HepG2 (cell line): ENCODE measurements around the gene CCL2. TPM values are rescaled to one million over a fixed set of nuclear protein-coding genes. Genes with fewer than 3 reads are reported as not detected.

ENCODE experiments used
- ATAC-seq: fragments of 200-7000 bp; cut with Tn5 transposase; 3 replicates; pipeline ENCODE4 v1.9.1; 2020; ENCODE audit warnings: mild to moderate bottlenecking, moderate library complexity
- BruUV-seq: library from RNA; stranded (reverse); fragments of 400-500 nt; replicated peaks from 2 replicates; lab custom pipeline; 2021; lab: Mats Ljungman, UMichigan
- CTCF ChIA-PET: fragments of 300-600 bp; formaldehyde crosslinking; extraction: SDS; loops from one replicate; lab custom pipeline; 2021; ENCODE audit warnings: low total read pairs, inconsistent platforms, low intra/inter-chr PET ratio; lab: Yijun Ruan, JAX
- POLR2A ChIA-PET: fragments of 350-600 bp; sonication (Branson Sonifier 250); formaldehyde crosslinking; loops from one replicate; lab custom pipeline; 2020; ENCODE audit warnings: antibody characterized with exemption, inconsistent platforms; lab: Yijun Ruan, JAX
- DNase-seq: peaks from one replicate; pipeline ENCODE4 v3.0.0-alpha.2; 2015; ENCODE audit warnings: low spot score
- FAIRE-seq: peaks from 3 replicates; lab custom pipeline; 2011; peaks lifted over from hg19 to GRCh38; lab: Jason Lieb, UNC
- H2AFZ ChIP-seq: one replicate; pipeline ENCODE4 v1.6.1; 2011; ENCODE audit warnings: low read length, inconsistent platforms
- H3K27ac ChIP-seq: fragments of 300-600 bp; 3 replicates; pipeline ENCODE4 v1.8.0; 2011; ENCODE audit warnings: mixed run types, mild to moderate bottlenecking, mixed read lengths, low read length, inconsistent platforms; ENCODE audit not compliant: insufficient read depth; ENCODE audit errors: extremely low read length
- H3K27me3 ChIP-seq, 2 experiments: fragments of 200-600 bp in 1 of 2; 2 replicates in 1 of 2; 3 replicates in 1 of 2; pipeline versions ENCODE4 v1.6.0 to v1.8.0; 2011; ENCODE audit warnings: low read length in 2 of 2, mild to moderate bottlenecking in 2 of 2, moderate library complexity in 2 of 2, inconsistent platforms in 1 of 2; ENCODE audit not compliant: insufficient read depth in 2 of 2, control insufficient read depth in 1 of 2
- H3K36me3 ChIP-seq, 2 experiments: fragments of 200-600 bp in 1 of 2; replicated peaks in 1 of 2; 2 replicates in 1 of 2; 3 replicates in 1 of 2; pipeline versions ENCODE4 v1.5.1 to v1.8.0; 2011; ENCODE audit warnings: low read length in 2 of 2, inconsistent platforms in 1 of 2; ENCODE audit not compliant: insufficient read depth in 2 of 2, control insufficient read depth in 1 of 2
- H3K4me1 ChIP-seq: 2 replicates; pipeline ENCODE4 v1.5.1; 2012; ENCODE audit warnings: low read length, inconsistent platforms; ENCODE audit not compliant: insufficient read depth
- H3K4me2 ChIP-seq: 2 replicates; pipeline ENCODE4 v1.6.0; 2011; ENCODE audit warnings: low read depth, low read length, inconsistent platforms
- H3K4me3 ChIP-seq, 3 experiments: fragments of 200-600 bp in 1 of 3; sonication (generic), shearing (Covaris generic) in 1 of 3; replicated peaks in 1 of 3; 2 replicates each; pipeline ENCODE4 v1.5.1; 2011 to 2016; ENCODE audit warnings: low read length in 3 of 3, inconsistent platforms in 2 of 3, low read depth in 2 of 3, mild to moderate bottlenecking in 2 of 3, control low read depth in 1 of 3, mixed read lengths in 1 of 3; ENCODE audit not compliant: insufficient read depth in 1 of 3
- H3K79me2 ChIP-seq: one replicate; pipeline ENCODE4 v1.6.1; 2011; ENCODE audit warnings: low read length, inconsistent platforms; ENCODE audit not compliant: insufficient read depth
- H3K9ac ChIP-seq: 2 replicates; pipeline ENCODE4 v1.6.0; 2011; ENCODE audit warnings: mild to moderate bottlenecking, low read depth, low read length, inconsistent platforms; ENCODE audit not compliant: insufficient read depth
- H3K9me3 ChIP-seq: 2 replicates; pipeline ENCODE4 v1.5.1; 2012; ENCODE audit warnings: mild to moderate bottlenecking, low read length
- H4K20me1 ChIP-seq: 2 replicates; pipeline ENCODE4 v1.6.0; 2011; ENCODE audit warnings: inconsistent platforms, mild to moderate bottlenecking, low read length, moderate library complexity; ENCODE audit not compliant: insufficient read depth
- CREB1 ChIP-seq, 2 experiments: fragments of 450-650 bp in 1 of 2; IDR thresholded peaks; 2 replicates each; pipeline ENCODE4 v1.6.1; 2016 to 2017; ENCODE audit warnings: control low read depth in 1 of 2, mild to moderate bottlenecking in 1 of 2, missing compliant biosample characterization in 1 of 2, missing genetic modification characterization in 1 of 2
- MXD4 ChIP-seq: IDR thresholded peaks from 2 replicates; pipeline ENCODE4 v1.6.1; 2016; ENCODE audit warnings: mild to moderate bottlenecking, missing biosample characterization, missing genetic modification reagents
- MXI1 ChIP-seq: IDR thresholded peaks from 3 replicates; pipeline ENCODE4 v1.6.1; 2012; ENCODE audit warnings: low read depth, low read length, inconsistent platforms, borderline replicate concordance
- ZBTB42 ChIP-seq: sonication (generic); formaldehyde crosslinking; IDR thresholded peaks from 2 replicates; pipeline ENCODE4 v1.5.0; 2020; ENCODE audit warnings: mild to moderate bottlenecking, missing genetic modification reagents
- ZFAT ChIP-seq: sonication (generic); formaldehyde crosslinking; conservative IDR thresholded peaks from 2 replicates; pipeline ENCODE4 v1.8.1; 2023; ENCODE audit warnings: missing genetic modification reagents, inconsistent platforms
- ZNF12 ChIP-seq: sonication (generic); formaldehyde crosslinking; IDR thresholded peaks from 2 replicates; pipeline ENCODE4 v1.5.0; 2020; ENCODE audit warnings: missing genetic modification reagents
- ZNF205 ChIP-seq: IDR thresholded peaks from 2 replicates; pipeline ENCODE4 v1.6.1; 2018; ENCODE audit warnings: missing biosample characterization, missing genetic modification reagents
- ZNF383 ChIP-seq: sonication (generic); formaldehyde crosslinking; IDR thresholded peaks from 2 replicates; pipeline ENCODE4 v1.4.0; 2020; ENCODE audit warnings: missing genetic modification reagents, mild to moderate bottlenecking, borderline replicate concordance
- whole genome bisulfite sequencing: methylation state at CpG from one replicate; pipeline ENCODE4 v1.1.6; 2017; ENCODE audit warnings: low lambda C conversion rate; 5-methylcytosine and 5-hydroxymethylcytosine counted together
- in situ Hi-C: cut with HindIII; loops from 2 replicates; pipeline ENCODE4 v1.10.0; 2017; ENCODE audit warnings: low pct_unique_long_range_greater_than_20kb; ENCODE audit not compliant: extremely low pct_ligation_motif_present
- intact Hi-C: fragments of 100-400 bp; cut with micrococcal nuclease; formaldehyde crosslinking; loops from one replicate; pipeline ENCODE4 v1.10.0; 2022; ENCODE audit not compliant: unreplicated experiment
- polyA plus RNA-seq, 8 experiments: library from polyadenylated mRNA; depleted of rRNA in 3 of 8; stranded (reverse) in 7 of 8; unstranded in 1 of 8; fragments of >200 nt; fragmentation: Illumina TruSeq in 4 of 8; extraction: Trizol in 4 of 8; gene quantifications; 2 replicates each; pipeline versions ENCODE4 v1.2.1 to v1.2.3, GENCODE V29; 2011 to 2016; ENCODE audit warnings: low read depth in 4 of 8, missing spikeins in 1 of 8, mixed read lengths in 1 of 8; ENCODE audit not compliant: insufficient read depth in 1 of 8
- total RNA-seq, 5 experiments: library from RNA; depleted of rRNA; stranded (reverse); fragments of >200 nt; fragmentation: Illumina TruSeq; extraction: Trizol; gene quantifications; 2 replicates each; pipeline ENCODE4 v1.2.3, GENCODE V29; 2016; ENCODE audit warnings: low read depth in 1 of 5
- TF ChIP-seq, protein P1 (sequence below): sonication (generic); formaldehyde crosslinking; IDR thresholded peaks from 2 replicates; pipeline ENCODE4 v1.5.0; 2020; ENCODE audit warnings: missing genetic modification reagents, mild to moderate bottlenecking, borderline replicate concordance
- TF ChIP-seq, protein P2 (sequence below): sonication (generic); formaldehyde crosslinking; IDR thresholded peaks from 2 replicates; pipeline ENCODE4 v1.8.1; 2023; ENCODE audit warnings: mild to moderate bottlenecking, missing genetic modification reagents

Gene CCL2
- total and polyA plus RNA-seq, 2 of the 13 experiments (the other 11 are each of a cell fraction or from before 2014, with no cell fraction given), result not detected

DNA sequence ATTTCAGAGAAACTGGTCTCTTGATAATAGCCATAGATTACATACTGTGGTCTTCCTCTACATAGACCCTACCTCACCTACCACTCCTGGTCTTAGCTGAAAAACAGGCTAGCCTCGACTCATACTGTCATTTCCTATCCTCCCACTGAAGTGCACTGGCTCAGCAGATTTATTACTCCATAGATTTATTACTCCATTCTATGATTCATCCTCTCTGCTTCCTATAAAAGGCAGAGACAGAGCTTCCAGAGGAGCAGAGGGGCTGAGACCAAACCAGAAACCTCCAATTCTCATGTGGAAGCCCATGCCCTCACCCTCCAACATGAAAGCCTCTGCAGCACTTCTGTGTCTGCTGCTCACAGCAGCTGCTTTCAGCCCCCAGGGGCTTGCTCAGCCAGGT is 14.9 kb downstream of the CCL2 start, which contains the start of gene CCL7:
CCL7 (plus strand) TSS at position 253 of the 400 bp plus-strand sequence; CDS start at position 323, 70 bp downstream.
- Histone ChIP-seq H3K4me3 (no peak within 1 kb of the TSS), H3K79me2 (no peaks in the 10 kb centered on the region), H3K27me3 (no peaks in the 10 kb centered on the region), H3K27ac (no peak within 1 kb of the TSS), H3K36me3 (no peaks in the 10 kb centered on the region), H3K4me1 (no peaks in the 10 kb centered on the region), H3K9me3 (no peaks in the 10 kb centered on the region), H3K4me2 (no peak within 1 kb of the TSS), H2AFZ (no peak within 1 kb of the TSS), H4K20me1 (no peaks in the 10 kb centered on the region), H3K9ac (no peak within 1 kb of the TSS)
- FAIRE-seq (no peak), DNase-seq (no peak), ATAC-seq (no peak)
- intact Hi-C loops, result no loop called here
- 0% methylated on average over 1 of the region's 1 CpG for WGBS
- no TSS peak for BruUV-seq
- TF ChIP-seq ZNF12 (CRISPR knock-in tag), result no peak
- no peak for TF ChIP-seq ZFAT (CRISPR knock-in tag)
- TF ChIP-seq ZNF383 (CRISPR knock-in tag), result no peak
- TF ChIP-seq ZNF205 (CRISPR knock-in tag), result no peak
- TF ChIP-seq, protein P1, sequence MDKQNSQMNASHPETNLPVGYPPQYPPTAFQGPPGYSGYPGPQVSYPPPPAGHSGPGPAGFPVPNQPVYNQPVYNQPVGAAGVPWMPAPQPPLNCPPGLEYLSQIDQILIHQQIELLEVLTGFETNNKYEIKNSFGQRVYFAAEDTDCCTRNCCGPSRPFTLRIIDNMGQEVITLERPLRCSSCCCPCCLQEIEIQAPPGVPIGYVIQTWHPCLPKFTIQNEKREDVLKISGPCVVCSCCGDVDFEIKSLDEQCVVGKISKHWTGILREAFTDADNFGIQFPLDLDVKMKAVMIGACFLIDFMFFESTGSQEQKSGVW, result no peak
- no peak for TF ChIP-seq MXD4
- TF ChIP-seq ZBTB42, result no peak
- TF ChIP-seq MXI1, result no peak
- ChIA-PET CTCF (no interaction called here), POLR2A (no interaction called here)
- in situ Hi-C loops, result no loop called here

DNA sequence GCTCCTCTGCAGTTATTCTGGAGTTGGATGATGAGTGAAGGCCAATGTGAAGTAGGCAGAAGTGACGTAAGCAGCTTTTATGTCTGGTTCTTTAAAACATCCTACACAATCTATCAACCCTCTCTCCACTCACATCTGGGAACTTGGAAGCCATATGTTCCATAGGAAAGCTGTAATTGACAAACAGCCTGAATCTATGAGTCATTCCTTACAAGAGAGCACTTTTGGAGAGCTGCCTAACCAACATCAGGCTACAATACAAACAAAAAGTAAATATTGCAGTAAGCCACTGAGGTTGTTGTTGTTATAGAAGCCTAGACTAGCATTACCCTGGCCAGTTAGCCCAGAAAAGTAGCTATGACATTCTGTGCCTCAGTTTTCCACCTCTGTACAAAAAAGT is 20.8 kb downstream of the CCL2 start:
- Histone ChIP-seq H3K79me2 (no peaks in the 10 kb centered on the region), H3K9ac (no peak overlapping the region), H3K9me3 (no peaks in the 10 kb centered on the region), H4K20me1 (no peaks in the 10 kb centered on the region), H3K27ac (no peak overlapping the region), H3K27me3 (no peaks in the 10 kb centered on the region), H2AFZ (no peak overlapping the region), H3K4me3 (no peak overlapping the region), H3K4me2 (no peak overlapping the region), H3K4me1 (no peaks in the 10 kb centered on the region), H3K36me3 (no peaks in the 10 kb centered on the region)
- 6% methylated on average over 1 of the region's 1 CpG for WGBS
- ChIA-PET CTCF (no interaction called here), POLR2A (no interaction called here)
- 0 out of 2 replicates have a peak, but pooled peaks have one; percentile 15 for TF ChIP-seq CREB1 (IDR thresholded peaks at IDR 0.05)
- no peak for TF ChIP-seq CREB1 (CRISPR knock-in tag; IDR thresholded peaks at IDR 0.05)
- TF ChIP-seq, protein P2, sequence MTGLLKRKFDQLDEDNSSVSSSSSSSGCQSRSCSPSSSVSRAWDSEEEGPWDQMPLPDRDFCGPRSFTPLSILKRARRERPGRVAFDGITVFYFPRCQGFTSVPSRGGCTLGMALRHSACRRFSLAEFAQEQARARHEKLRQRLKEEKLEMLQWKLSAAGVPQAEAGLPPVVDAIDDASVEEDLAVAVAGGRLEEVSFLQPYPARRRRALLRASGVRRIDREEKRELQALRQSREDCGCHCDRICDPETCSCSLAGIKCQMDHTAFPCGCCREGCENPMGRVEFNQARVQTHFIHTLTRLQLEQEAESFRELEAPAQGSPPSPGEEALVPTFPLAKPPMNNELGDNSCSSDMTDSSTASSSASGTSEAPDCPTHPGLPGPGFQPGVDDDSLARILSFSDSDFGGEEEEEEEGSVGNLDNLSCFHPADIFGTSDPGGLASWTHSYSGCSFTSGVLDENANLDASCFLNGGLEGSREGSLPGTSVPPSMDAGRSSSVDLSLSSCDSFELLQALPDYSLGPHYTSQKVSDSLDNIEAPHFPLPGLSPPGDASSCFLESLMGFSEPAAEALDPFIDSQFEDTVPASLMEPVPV (CRISPR knock-in tag), result no peak
- intact Hi-C loops, result no loop called here
- BruUV-seq, result no TSS peak
- FAIRE-seq (no peak), ATAC-seq (no peak), DNase-seq (no peak)
- in situ Hi-C loops, result no loop called here
